Right renal cortex interstitium (tissue), 3 donors: ENCODE measurements around the gene JPH4. TPM values are rescaled to one million over a fixed set of nuclear protein-coding genes. Genes with fewer than 3 reads are reported as not detected.

ENCODE experiments used
- DNase-seq, 3 donors: peaks; one replicate each; pipeline ENCODE4 v3.0.0-alpha.2; 2013; ENCODE audit warnings: low read depth in 3 of 3, low spot score in 2 of 3
- polyA plus RNA-seq, 3 donors: library from polyadenylated mRNA; unstranded; fragments of 120-200 nt; gene quantifications; one replicate each; pipeline ENCODE4 v1.2.1, GENCODE V29; 2013; ENCODE audit not compliant: insufficient read length in 3 of 3

JPH4 gene
- polyA plus RNA-seq, 3 donors: 8.5 to 10.3 (median 9.1) TPM

GRCh38 chr14:23535943-23536342 is 42.6 kb downstream of the JPH4 start:
- DNase-seq: no peak

GRCh38 chr14:23533652-23534435 is 44.7 kb downstream of the JPH4 start:
- DNase-seq: no peak

- DNase-seq: no peak
These were observed 45.9 kb downstream of the JPH4 start for GRCh38 chr14:23532658-23533057.

- DNase-seq: no peak
These were observed 47.2 kb downstream of the JPH4 start for GRCh38 chr14:23531391-23531790.

GRCh38 chr14:23530375-23531055 is 48.1 kb downstream of the JPH4 start:
- no peak for DNase-seq

- DNase-seq: no peak
These were observed 49.6 kb downstream of the JPH4 start for GRCh38 chr14:23529016-23529415.

GRCh38 chr14:23528555-23528954 is 50.0 kb downstream of the JPH4 start:
- no peak for DNase-seq

- no peak for DNase-seq
These were observed 53.0 kb downstream of the JPH4 start for GRCh38 chr14:23525611-23526010.

- DNase-seq: no peak
These were observed 53.6 kb downstream of the JPH4 start for GRCh38 chr14:23524954-23525353.

- DNase-seq: no peak
These were observed 55.2 kb downstream of the JPH4 start for GRCh38 chr14:23523229-23524016.

- no peak for DNase-seq
These were observed 55.9 kb downstream of the JPH4 start for GRCh38 chr14:23522643-23523198.

GRCh38 chr14:23521785-23522640 is 56.6 kb downstream of the JPH4 start:
- no peak for DNase-seq

- no peak for DNase-seq
These were observed 57.6 kb downstream of the JPH4 start for GRCh38 chr14:23520899-23521533.

- no peak for DNase-seq
These were observed 59.9 kb downstream of the JPH4 start for GRCh38 chr14:23518709-23519108.

Other genes starting within 250 kb of the JPH4 start
- gene SLC22A17, start 225.9 kb downstream of the JPH4 start, polyA plus RNA-seq: 10 to 100 TPM; 50.0 to 51.5 (median 50.4) TPM
- gene EFS, start 213.6 kb downstream of the JPH4 start, polyA plus RNA-seq: 10 to 100 TPM; 28.1 to 29.7 (median 29.5) TPM
- gene IL25, start 206.0 kb downstream of the JPH4 start, polyA plus RNA-seq: not detected
- 1 to 10 TPM; 2.2 to 3.9 (median 2.9) TPM for gene CMTM5, start 201.7 kb downstream of the JPH4 start, polyA plus RNA-seq
- gene MYH6, start 170.5 kb downstream of the JPH4 start, polyA plus RNA-seq: under 1 TPM; 0.18 to 0.21 (median 0.19) TPM
- 1 to 10 TPM in 2 of 3 donors, under 1 TPM in 1; 0.25 to 6.7 (median 2.1) TPM for gene MYH7, start 143.1 kb downstream of the JPH4 start, polyA plus RNA-seq
- 10 to 100 TPM; 71.4 to 81.2 (median 76.7) TPM for gene NGDN, start 109.1 kb downstream of the JPH4 start, polyA plus RNA-seq
- gene ZFHX2, start 27.0 kb downstream of the JPH4 start, polyA plus RNA-seq: 1 to 10 TPM; 6.7 to 7.3 (median 7.2) TPM
- 10 to 100 TPM; 14.2 to 18.5 (median 17.4) TPM for gene THTPA, start 22.5 kb downstream of the JPH4 start, polyA plus RNA-seq
- gene AP1G2, start 11.0 kb downstream of the JPH4 start, polyA plus RNA-seq: 10 to 100 TPM; 57.6 to 67.8 (median 60.9) TPM
- gene DHRS2, start 57.6 kb upstream of the JPH4 start, polyA plus RNA-seq: 10 to 100 TPM in 2 of 3 donors, 1 to 10 TPM in 1; 9.1 to 55.2 (median 42.1) TPM